GM18499 (cell line): Measurements from ENCODE around the gene AAMP.
"Not testable (repeated sequence)": the region's sequence is repeated elsewhere in the genome, so short reads cannot be mapped to it uniquely, and the experiment has no call there.

ENCODE experiments used
- ATAC-seq: cut with Tn5 transposase; IDR thresholded peaks from one replicate; pipeline ENCODE4 v1.9.1; 2021; ENCODE audit warnings: moderate number of reproducible peaks; ENCODE audit not compliant: insufficient read depth, unreplicated experiment

AAMP gene

DNA sequence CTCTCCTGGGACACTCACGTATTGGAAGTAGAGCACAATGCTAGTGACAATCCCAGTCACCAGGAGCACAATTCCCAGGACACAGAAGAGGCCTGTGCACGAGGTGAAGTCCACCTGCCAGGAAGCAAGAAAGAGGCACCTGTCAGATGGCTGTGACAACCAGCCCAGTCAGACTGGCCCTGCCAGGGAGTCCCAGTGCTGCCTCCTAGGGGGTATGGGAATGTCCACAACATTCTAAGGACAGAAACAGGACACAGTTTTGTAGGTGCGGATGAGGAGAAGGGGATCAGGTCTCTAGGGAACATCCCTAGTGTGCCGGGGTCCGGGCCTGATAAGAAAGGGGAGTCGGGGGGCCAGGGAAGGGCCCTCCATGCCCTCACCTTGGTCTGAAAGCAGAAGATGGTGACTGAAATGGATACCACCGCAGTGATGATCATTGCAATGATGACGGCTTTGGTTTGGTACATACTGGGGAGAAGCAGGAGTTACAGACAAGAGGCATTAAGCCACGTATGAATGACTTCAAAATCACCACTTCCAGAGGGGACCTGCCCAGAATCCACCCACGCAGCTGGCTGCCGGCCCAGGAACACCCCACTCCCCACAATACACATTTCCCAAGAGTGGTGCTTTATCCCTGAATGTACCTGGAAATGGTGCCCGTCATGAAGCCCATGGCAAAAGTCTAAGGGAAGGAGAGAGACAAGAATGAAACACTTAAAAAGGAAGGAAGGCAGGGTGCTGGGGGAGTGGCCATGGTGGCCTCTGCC lies 7.2 kb upstream of the AAMP start:
- no peak for ATAC-seq

DNA sequence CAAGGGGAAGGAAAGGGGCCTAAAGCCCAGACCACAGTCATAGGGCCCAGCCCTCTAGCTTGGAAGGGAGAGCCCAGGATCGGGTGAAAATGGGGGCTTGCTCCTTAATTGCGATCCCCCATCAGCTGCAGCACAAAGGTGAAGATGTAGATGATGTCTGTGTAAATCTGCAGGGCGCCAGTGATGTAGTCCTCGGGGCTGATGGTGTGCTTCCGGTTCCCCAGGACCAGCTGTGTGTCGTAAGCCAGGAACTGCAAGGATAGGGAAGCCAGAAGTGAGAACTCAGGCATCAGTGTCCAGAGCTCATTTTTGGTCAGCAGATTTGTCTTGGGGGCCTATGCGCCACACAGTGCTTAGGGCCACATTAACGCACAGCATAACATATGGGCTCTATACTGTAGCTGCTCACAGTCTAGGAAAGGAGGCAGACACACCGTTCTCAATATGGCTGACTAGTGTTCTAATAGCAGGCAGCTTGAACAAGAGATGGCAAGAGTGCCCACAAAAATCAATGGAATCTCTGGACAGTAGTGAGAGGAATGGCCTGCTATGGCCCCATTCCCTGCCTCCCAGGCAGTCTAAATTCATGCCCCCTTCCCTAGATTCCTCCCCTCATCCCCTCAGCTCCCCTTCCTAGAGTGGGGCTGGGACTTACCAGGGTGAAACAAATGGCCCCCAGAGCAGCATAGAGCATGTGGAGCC lies 5.6 kb upstream of the AAMP start:
- no peak for ATAC-seq

DNA sequence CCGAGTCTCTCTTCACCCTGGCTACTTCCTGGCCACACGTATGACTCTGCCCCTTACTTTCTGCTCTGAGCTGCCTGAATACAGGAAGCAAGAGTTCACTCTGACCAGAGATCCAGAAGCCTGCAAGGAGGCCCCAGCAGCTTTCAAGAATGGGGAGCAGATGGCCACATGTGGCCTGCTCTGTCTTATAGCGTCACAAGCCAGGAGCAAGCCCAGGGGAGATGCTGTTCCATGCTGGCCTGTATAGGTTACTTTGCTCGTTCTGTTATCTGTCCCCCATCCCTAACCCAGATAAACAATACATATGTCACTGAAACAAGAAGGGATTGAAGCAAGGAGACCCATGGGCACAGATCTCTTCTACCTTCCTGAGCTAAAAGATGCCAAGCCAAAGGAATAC lies 4.6 kb upstream of the AAMP start:
- no peak for ATAC-seq

DNA sequence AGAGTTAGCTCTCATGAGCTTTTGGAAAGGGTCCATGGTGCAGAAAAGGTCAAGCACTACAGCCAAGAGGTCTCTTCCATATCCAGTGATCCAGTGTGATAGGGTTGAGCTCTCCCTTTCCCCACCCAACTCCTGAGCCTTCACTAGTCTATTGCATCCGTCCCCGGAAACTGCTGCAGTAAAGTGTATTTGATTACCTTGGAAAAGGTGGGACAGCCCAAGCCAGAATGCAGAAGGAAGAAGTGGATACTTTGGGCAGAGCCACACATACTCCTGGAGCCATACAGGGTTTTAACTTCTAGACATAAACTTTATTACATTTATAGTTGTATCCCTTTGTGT lies 3.9 kb upstream of the AAMP start:
- ATAC-seq = no peak

DNA sequence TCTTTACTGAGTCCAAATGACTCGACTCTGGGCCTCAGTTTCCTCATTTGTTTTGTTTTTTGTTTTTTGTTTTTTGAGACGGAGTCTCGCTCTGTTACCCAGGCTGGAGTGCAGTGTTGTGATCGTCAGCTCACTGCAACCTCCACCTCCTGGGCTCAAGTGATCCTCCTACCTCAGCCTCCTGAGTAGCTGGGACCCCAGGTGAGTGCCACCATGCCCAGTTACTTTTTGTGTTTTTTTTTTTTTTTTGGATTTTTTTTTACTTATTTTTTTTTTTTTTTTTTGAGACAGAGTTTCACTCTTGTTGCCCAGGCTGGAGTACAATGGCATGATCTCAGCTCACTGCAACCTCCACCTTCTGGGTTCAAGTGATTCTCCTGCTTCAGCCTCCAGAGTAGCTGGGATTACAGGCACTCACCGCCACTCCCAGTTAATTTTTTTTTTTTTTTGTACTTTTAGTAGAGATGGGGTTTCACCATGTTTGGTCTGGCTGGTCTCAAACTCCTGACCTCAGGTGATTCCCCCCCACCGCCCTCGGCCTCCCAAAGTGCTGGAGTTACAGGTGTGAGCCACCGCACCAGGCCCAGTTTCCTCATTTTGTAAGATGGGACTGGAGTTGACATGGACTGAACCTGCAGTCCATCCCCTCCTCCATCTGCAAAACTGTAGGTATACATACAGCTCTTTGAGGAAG lies 3.4 kb upstream of the AAMP start:
- ATAC-seq = not testable (repeated sequence)

DNA sequence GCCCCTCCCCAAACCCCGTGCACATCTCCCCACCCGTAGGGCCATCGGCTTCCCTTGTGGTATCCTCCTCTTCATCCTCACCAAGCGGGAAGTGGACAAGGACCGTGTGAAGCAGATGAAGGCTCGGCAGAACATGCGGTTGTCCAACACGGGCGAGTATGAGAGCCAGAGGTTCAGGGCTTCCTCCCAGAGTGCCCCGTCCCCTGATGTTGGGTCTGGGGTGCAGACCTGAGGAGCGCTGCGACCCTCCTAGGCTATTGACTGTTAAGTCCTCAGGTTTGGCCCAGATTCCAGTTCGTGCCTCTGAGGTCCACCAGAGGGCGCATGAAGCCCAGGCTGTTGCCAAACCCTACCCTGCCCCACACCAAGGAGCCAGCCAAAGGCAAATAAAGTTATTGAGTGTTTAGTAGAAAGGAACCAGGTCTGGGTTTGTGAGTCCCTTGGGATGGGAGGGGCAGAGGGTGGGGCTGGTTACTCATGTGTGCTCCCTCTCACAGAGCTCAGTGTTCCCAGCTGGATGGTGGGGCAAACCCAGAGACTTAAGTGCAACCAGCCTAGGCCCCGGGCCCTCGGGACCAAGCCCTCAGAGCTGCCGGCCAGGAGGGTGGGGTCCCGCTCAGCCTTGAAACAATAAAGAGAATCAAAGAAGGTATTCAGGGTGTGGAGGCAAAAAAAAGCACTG lies 2.7 kb upstream of the AAMP start:
- ATAC-seq = no peak

DNA sequence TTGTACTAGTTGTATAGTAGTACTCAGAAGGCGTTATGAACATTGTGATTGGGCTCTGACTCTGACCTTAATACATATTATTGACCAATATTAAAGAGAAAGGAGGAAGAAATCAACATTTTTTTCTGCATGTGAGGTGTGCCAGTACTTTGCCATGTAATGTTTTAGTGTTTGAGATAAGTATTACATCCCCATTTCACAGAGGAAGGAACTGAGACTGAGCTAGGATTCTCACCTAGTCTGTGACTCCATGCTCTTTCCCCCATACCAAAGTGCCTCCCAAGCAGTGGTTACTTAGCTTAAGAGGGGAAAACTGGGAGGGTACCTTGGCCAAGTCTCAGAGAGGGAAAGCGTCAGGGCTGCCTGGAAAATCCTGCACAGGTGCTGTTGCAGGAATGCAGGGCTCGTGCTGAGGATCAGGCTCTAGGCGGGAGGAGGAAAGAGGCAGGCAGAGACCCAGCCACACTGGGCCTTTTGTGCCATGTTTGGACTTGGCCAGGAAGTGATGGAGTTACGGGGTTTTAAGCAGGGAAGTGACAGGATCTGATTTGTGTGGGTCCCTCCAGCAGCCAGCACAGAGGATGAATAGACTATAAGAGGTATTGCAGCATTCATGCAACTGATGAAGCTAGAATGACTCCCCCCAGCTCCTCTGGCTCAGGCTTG lies 2.1 kb upstream of the AAMP start:
- no peak for ATAC-seq

DNA sequence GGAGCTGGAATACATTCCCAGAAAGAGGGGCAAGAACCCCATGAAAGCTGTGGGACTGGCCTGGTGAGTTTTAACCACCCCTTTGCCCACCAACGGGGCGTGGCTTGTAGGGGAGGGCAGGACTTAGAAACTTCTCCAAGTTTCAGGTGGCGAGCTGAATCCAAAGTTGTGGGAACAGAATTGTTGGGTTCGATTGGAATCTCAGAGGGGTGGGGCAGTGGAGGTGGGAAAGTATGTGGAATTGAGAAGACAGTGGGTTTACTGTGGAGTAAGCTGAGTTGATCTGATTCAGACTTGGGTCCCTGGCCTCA lies 1.5 kb upstream of the AAMP start:
- no peak for ATAC-seq

DNA sequence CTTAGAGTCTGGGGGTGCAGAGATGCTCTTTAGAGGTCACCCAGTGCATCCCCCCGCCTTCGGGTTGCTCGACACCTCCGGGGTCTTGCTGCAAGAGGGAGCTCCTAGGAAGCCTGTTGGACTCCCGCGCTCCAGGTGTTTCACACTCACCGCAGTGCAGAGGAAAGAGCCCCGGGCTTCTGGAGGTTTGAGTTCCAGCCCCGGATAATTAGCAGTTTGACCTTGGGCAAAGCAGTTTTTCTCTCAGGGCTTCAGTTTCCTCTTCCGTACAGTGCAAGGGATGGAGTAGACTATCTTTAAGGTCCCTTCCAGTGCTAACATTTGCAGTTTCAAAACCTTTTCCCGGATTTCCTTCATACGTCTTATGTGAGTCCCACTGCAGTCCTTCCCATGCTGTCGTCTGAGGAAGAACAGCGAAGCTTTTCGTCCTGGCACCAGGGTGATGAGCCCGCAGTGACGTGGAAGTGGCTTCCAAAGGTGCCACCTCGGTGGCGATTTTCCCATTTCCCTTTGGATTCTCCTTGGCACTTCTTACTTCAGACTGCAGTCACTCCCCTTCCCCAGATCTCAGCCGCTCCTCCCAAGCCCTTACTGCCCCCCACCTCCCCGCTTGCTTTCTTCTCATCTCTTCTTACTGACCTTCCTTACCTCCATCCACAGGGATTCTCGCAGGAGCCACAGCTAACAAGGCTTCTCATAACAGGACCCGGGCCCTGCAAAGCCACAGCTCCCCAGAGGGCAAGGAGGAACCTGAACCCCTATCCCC lies 967 bp upstream of the AAMP start:
- ATAC-seq = no peak

DNA sequence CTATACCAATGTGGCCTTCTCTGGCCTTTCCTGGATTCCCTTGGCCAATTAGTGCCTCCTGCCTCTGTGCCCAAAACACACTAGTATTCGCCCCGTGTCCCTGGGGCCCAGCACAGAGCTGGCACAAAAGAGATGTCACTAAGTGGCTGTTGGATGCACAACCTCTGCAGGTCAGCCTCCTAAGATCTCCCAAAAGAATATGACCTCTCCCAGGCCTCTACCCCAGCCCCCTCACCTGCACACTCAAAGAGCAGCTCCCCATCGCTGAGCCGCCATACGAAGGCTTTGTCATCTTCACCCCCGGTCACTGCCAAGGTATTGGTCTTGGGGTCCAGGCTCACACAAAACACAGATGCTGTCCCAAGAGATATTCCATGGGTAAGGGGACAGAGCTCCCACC lies 2.7 kb downstream of the AAMP start:
- ATAC-seq = no peak

DNA sequence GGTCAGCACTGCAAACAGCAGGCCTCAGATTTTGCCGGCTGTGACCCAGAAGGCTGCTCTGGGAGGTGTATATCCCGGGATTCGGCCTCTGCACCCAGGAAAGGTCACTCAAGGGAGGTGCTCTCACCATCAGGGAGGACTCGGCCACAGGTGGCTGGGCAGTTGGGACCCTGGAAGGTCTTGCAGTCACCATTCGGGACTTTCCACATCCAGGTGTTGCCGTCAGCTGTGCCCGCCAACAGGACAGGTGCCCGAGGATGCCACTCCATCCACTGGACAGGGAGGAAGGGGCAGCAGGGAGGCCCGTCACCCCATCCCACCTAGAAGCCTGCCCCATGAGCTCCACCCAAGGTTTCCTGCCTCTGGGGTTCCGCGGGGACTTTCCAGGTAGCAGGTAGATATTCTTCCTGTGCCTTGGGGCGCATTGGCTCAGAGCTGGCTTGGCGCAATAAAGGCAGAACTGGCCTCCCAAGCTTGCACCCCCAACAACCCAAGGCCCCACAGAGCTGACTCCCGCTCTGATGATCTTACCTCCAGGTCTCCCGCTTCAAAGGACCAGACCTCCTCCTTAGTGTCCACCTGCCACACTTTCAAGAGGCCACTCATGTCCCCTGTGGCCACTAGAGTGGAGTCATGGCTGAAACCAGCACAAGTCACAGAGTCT lies 3.5 kb downstream of the AAMP start:
- ATAC-seq = no peak

DNA sequence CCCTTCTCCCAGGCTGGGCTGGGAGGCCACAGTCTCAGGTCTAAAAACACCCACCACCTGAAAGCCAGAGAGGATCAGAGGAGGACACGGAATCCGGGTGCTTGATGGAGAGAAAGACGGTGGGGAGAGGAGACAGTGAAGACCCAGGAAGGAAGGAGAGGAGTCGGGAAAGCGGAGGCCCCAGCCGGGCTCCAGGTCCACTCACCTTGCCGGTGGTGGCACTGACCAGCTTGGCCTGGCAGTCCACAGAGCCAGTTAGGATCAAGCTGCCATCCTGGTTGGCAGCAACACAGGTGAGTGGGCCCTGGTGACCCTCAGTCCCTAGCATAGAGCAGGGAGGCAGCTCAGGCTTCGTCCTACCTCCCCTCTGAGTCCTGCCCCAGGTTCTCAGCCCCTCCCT lies 4.3 kb downstream of the AAMP start:
- no peak for ATAC-seq

DNA sequence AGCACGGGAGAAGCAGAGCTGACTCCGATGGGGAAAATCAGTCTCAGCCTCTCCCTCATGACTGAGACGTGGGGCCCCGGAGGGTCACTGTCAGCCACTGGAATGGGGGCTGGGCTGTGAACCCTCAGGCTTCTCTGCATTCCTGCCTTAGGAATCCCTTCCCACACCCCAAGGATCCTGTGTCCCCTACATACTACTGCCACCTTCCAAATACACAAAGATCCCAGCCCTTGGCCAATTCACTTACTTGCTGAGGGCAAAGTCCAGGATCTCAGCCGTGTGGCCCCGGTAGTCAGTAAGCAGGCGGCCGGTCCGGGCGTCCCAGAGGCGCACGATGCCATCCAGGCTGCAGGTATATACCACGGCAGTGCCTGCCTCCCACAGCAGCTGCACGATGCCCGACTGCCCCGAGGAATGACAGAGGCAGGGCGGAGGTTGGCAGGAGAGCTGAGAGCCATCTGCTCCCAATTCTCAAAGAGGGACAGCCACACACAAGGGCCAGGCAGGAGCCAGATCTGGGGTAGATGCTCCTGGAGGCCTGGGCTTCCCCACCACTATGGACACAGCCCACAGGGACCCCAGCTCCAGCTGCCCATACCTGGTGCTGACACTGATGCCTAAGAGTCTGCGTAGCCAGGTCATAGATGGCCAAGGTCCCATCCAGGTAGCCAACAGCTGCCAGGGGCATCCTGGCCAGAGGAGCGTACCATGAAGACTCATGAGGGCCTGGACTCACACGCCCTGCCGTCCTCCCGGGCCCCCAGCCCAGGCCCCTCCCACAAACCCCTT lies 5.0 kb downstream of the AAMP start:
- ATAC-seq = no peak

DNA sequence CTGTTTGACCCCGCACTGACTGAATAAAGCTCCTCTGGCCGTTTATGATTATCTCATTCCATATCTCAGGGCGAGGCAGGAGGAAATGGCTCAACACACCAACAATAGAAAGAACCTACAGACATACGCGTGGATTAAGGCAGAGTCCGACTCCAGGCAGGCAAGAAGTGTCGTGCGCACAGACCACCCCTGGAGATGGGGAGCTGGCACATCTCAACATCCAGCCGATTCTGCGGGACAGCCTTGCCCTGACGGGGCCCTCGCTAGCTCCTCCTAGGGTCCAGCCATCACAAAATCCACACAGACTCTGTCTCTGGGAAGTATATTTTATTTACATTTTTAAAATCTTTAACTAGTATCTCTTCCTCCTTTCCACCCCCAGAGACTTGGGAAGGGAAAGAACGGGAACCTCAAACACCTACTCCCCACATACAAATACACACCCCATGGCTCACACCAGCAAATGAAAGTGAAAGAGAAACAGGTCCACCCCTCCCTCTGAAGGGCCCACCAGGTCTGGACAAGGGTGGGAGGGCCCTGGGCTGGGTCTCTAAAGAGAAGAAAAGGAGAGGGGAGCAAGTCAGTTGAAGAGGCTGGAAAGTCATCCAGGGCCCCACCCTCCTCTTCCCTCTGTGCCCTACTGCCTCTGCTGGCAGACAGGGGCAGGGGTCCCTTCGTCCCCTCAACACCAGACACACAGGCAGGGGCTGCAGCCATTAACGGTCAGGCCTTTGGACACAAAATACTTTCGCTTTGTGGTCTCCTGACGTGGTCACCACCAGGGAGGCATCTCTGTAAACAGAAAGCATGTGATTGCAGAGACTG lies 5.9 kb downstream of the AAMP start:
- no peak for ATAC-seq

DNA sequence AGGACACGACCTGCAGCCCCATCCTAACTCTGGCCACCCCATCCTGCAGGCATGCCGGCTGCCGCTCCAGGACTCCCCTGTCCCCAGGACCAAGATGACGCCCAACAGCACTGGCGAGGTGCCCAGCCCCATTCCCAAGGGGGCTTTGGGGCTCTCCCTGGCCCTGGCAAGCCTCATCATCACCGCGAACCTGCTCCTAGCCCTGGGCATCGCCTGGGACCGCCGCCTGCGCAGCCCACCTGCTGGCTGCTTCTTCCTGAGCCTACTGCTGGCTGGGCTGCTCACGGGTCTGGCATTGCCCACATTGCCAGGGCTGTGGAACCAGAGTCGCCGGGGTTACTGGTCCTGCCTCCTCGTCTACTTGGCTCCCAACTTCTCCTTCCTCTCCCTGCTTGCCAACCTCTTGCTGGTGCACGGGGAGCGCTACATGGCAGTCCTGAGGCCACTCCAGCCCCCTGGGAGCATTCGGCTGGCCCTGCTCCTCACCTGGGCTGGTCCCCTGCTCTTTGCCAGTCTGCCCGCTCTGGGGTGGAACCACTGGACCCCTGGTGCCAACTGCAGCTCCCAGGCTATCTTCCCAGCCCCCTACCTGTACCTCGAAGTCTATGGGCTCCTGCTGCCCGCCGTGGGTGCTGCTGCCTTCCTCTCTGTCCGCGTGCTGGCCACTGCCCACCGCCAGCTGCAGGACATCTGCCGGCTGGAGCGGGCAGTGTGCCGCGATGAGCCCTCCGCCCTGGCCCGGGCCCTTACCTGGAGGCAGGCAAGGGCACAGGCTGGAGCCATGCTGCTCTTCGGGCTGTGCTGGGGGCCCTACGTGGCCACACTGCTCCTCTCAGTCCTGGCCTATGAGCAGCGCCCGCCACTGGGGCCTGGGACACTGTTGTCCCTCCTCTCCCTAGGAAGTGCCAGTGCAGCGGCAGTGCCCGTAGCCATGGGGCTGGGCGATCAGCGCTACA lies 7.0 kb downstream of the AAMP start:
- no peak for ATAC-seq

DNA sequence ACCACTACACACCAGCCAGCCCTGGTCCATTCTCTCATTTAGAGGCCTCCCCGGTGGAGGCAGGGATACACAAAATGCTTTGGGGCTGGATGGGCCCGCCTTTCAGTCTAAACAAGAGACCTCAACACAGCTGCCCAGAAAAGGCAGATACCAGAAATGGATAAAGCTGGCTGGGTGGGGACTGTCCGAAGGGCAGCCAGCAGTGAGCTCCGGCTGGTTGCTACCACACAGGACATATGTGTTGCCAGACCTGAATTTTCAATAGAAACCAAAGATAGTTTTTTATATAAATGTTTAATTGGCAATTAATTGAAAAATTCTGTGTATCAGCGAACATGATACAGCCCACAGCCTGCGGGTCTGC lies 7.7 kb downstream of the AAMP start:
- ATAC-seq = no peak
